Hypothalamus (tissue), 51 donors: ENCODE measurements around the gene FOXP3.

Experiments used
- DNase-seq, 51 donors: peaks; one replicate each; lab custom pipeline; 2025; lab: John Stamatoyannopoulos, UW

The FOXP3 gene

DNA sequence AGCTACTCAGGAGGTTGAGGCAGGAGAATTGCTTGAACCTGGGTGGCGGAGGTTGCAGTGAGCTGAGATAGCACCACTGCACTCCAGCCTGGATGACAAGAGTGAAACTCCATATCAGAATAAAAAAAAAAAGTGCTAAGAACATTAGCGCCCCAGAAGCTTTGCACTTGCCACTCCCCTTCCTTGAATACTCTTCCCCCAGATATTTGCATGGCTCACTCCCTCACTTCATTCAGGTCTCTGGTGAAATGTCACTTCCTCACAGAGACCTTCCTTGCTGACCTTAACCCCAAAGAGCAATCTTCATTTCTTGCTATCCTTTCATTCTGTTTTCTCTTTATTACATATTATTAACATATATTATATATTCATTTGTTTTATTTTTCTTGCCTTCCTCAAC lies 42.6 kb downstream of the FOXP3 start:
- DNase-seq = no peak

GRCh38 chrX:49220100-49220499 lies 44.4 kb downstream of the FOXP3 start:
- no peak for DNase-seq

DNA sequence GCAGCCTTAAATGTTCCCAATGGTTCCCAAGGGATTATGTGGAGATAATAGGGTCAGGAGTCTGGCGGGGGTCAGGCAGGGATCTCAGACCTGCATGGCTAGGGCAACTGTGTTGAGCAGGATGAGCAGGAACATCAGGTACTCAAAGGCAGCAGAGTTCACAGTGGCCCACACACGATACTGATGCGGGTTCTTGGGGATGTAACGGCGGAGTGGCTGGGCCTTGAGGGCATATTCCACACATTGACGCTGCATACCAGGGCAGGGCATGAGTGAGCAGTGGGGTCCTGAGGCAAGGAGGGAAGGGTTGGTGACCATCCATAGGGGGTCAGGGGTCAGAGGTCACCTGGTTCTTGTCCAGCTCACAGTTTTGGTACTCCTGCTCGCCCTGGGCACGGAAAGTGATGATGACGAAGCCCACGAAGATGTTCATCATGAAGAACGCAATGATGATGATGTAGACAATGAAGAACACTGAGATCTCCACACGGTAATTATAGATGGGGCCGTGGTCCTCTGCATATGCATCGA lies 49.4 kb downstream of the FOXP3 start:
- no peak for DNase-seq

- no peak for DNase-seq
Observed at GRCh38 chrX:49214416-49214815, 50.1 kb downstream of the FOXP3 start.

DNA sequence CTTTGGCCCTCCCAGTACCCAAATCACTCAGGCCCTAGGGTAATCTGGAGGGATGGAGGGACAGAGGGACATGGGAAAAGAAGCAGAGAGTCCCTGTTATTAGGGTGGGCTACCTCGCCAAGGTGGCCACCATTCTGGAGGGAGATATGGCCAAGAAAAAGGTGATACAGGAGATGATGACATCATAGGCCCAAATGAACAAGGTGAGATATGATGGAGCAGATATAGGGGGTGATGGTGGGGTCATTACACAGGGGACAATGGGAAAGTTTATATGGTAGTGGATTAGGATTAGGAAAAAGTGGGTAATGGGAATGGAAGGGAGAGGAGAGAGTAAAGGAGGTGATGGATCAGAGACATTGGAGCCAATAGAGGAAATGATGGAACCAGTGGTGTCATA lies 51.6 kb downstream of the FOXP3 start:
- no peak for DNase-seq

DNA sequence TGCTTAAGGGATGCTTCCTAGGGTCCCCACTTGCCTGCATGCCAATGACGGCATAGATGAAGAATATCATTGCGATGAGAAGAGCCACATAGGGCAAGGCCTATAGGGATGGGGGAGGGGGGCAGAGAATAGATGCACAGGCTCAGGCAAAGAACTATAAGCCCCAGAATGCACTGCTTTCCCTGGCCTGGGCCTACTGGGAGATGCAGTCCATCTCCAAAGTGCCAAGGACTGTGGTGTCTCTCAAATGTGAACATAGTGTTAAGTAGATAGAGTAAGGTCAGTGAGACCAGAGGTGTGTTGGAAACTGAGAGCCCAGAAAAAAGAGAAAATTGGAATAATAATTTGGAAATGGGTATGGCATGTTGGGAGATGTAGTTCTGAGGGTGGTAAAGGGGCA lies 52.3 kb downstream of the FOXP3 start:
- no peak for DNase-seq

GRCh38 chrX:49211074-49211473 lies 53.4 kb downstream of the FOXP3 start:
- no peak for DNase-seq

GRCh38 chrX:49210406-49210805 lies 54.1 kb downstream of the FOXP3 start:
- DNase-seq = no peak

GRCh38 chrX:49209434-49210251 lies 54.9 kb downstream of the FOXP3 start:
- DNase-seq = peak in 6 of 51 donors; percentile 0 to 52 (median 14)

DNA sequence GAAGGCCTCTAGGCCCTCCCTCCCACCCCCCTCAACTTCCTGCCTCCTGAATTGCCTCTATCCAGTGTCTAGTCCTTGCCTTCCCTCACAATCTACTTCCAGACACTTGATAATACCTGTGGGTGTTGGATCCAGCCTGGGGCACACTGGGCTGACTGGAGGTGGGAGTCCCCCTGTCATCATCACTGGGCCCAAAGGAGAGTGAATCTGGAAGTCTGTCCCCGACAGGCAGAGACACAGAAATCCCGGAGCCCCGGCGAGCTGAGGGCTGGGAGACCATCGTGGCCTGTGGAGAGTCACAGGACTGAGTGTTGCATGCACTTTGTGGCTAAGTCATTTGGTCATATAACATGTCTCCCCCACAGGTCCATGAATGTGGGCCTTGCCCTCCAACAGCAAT lies 56.1 kb downstream of the FOXP3 start:
- DNase-seq = no peak

DNA sequence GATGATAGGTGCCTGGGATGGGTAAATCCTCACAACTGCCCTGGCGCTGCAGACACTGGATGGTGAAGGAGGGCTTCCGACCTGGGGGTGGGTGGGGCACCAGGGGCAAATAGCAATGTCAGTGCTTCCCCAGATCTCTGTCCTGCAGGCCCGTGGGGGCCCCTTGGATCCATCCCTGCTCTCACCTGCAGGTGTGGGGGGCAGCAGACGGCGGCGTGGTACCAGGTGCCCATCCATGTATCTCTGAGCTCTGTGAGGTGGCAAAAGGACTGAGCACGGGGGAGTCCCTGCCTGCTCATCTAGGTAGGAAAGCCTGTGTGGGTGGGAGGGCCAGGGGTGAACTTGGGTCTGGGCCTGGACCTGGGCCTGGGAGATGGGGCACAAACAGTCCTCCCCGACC lies 58.0 kb downstream of the FOXP3 start:
- DNase-seq = no peak

- DNase-seq = no peak
Observed at GRCh38 chrX:49205443-49205842, 59.1 kb downstream of the FOXP3 start.

GRCh38 chrX:49204709-49205108 lies 59.8 kb downstream of the FOXP3 start:
- DNase-seq = no peak

GRCh38 chrX:49204017-49204416 lies 60.5 kb downstream of the FOXP3 start:
- DNase-seq = no peak

- peak in 1 of 51 donors; percentile 18 for DNase-seq
Observed at GRCh38 chrX:49203536-49203935, 61.0 kb downstream of the FOXP3 start.

- DNase-seq = no peak
Observed at GRCh38 chrX:49202022-49202421, 62.5 kb downstream of the FOXP3 start.
